CD14-positive monocyte (primary cell): ENCODE data around the gene NACAD. TPM values are rescaled to one million over a fixed set of nuclear protein-coding genes. Genes with fewer than 3 reads are reported as not detected.

Source experiments
- DNase-seq, 3 donors: peaks; one replicate each; pipeline ENCODE4 v3.0.0-alpha.2; 2011 to 2022
- H2AFZ ChIP-seq: 2 replicates; pipeline ENCODE4 v1.6.0; 2012; ENCODE audit warnings: mild to moderate bottlenecking, low read depth, low read length, inconsistent platforms; ENCODE audit not compliant: insufficient read depth, poor library complexity, severe bottlenecking
- H3K27ac ChIP-seq, 2 donors: 1 replicate in 1 of 2; 2 replicates in 1 of 2; pipeline ENCODE4 v1.5.1; 2012 to 2013; ENCODE audit warnings: low read length in 2 of 2, control low read depth in 1 of 2, inconsistent platforms in 1 of 2, low read depth in 1 of 2, mild to moderate bottlenecking in 1 of 2
- H3K27me3 ChIP-seq, 2 donors: one replicate each; pipeline versions ENCODE4 v1.6.0 to v1.6.1; 2011 to 2013; ENCODE audit warnings: low read length in 2 of 2; ENCODE audit not compliant: control insufficient read depth in 2 of 2, insufficient read depth in 2 of 2
- H3K36me3 ChIP-seq, 2 donors: replicated peaks in 1 of 2; 1 replicate in 1 of 2; 2 replicates in 1 of 2; pipeline versions ENCODE4 v1.5.1 to v1.6.1; 2012 to 2013; ENCODE audit warnings: low read length in 2 of 2, control low read depth in 1 of 2, inconsistent platforms in 1 of 2, mild to moderate bottlenecking in 1 of 2; ENCODE audit not compliant: insufficient read depth in 2 of 2, control insufficient read depth in 1 of 2
- H3K4me1 ChIP-seq, 2 donors: 1 replicate in 1 of 2; 2 replicates in 1 of 2; pipeline versions ENCODE4 v1.5.1 to v1.6.1; 2012 to 2013; ENCODE audit warnings: low read length in 2 of 2, control low read depth in 1 of 2, inconsistent platforms in 1 of 2, mild to moderate bottlenecking in 1 of 2, moderate library complexity in 1 of 2; ENCODE audit not compliant: insufficient read depth in 2 of 2, control insufficient read depth in 1 of 2
- H3K4me2 ChIP-seq: replicated peaks from 2 replicates; pipeline ENCODE3; 2012; ENCODE audit warnings: low read length, moderate library complexity, mild to moderate bottlenecking; ENCODE audit not compliant: poor library complexity, severe bottlenecking; ENCODE audit errors: extremely low read depth
- H3K4me3 ChIP-seq, 3 experiments: fragments of 200-600 bp in 1 of 3; sonication (generic) in 1 of 3; replicated peaks in 1 of 3; 1 replicate in 2 of 3; 2 replicates in 1 of 3; pipeline ENCODE4 v1.5.1; 2011 to 2013; ENCODE audit warnings: low read length in 3 of 3, mild to moderate bottlenecking in 3 of 3, control low read depth in 2 of 3, low read depth in 2 of 3, inconsistent platforms in 1 of 3, moderate library complexity in 1 of 3
- H3K79me2 ChIP-seq: 2 replicates; pipeline ENCODE4 v1.6.0; 2012; ENCODE audit warnings: mild to moderate bottlenecking, control low read depth, inconsistent platforms, low read length, moderate library complexity; ENCODE audit not compliant: insufficient read depth
- H3K9ac ChIP-seq: 2 replicates; pipeline ENCODE4 v1.6.0; 2017; ENCODE audit warnings: low read length, mild to moderate bottlenecking; ENCODE audit not compliant: insufficient read depth, poor library complexity, severe bottlenecking
- H3K9me3 ChIP-seq, 2 donors: replicated peaks in 1 of 2; 1 replicate in 1 of 2; 2 replicates in 1 of 2; pipeline versions ENCODE4 v1.5.1 to v1.6.1; 2012 to 2013; ENCODE audit warnings: low read length in 2 of 2, control low read depth in 1 of 2; ENCODE audit not compliant: control insufficient read depth in 1 of 2, insufficient read depth in 1 of 2
- H4K20me1 ChIP-seq: 2 replicates; pipeline ENCODE4 v1.6.0; 2012; ENCODE audit warnings: mild to moderate bottlenecking, low read length, control low read depth, moderate library complexity; ENCODE audit not compliant: insufficient read depth
- H3K27ac Mint-ChIP-seq, 7 donors: one replicate each; pipeline ENCODE4 v1.8.0; 2020; ENCODE audit warnings: mild to moderate bottlenecking in 7 of 7, mixed read lengths in 7 of 7, moderate library complexity in 6 of 7, inconsistent platforms in 2 of 7
- H3K27me3 Mint-ChIP-seq, 3 donors: one replicate each; pipeline ENCODE4 v1.8.0; 2021 to 2022; ENCODE audit warnings: low read depth in 3 of 3, mild to moderate bottlenecking in 3 of 3, mixed read lengths in 3 of 3, moderate library complexity in 3 of 3, inconsistent platforms in 1 of 3
- H3K36me3 Mint-ChIP-seq, 2 donors: one replicate each; pipeline ENCODE4 v1.8.0; 2020; ENCODE audit warnings: mixed read lengths in 2 of 2, inconsistent platforms in 1 of 2, mild to moderate bottlenecking in 1 of 2
- H3K4me1 Mint-ChIP-seq: one replicate; pipeline ENCODE4 v1.8.0; 2020; ENCODE audit warnings: mild to moderate bottlenecking, mixed read lengths
- H3K4me3 Mint-ChIP-seq, 2 donors: one replicate each; pipeline ENCODE4 v1.8.0; 2020; ENCODE audit warnings: mild to moderate bottlenecking in 2 of 2, mixed read lengths in 2 of 2, moderate library complexity in 1 of 2
- H3K9me3 Mint-ChIP-seq, 7 donors: one replicate each; pipeline ENCODE4 v1.8.0; 2020 to 2022; ENCODE audit warnings: mixed read lengths in 7 of 7, mild to moderate bottlenecking in 6 of 7, moderate library complexity in 6 of 7, inconsistent platforms in 2 of 7
- CTCF ChIP-seq: fragments of 200-600 bp; IDR thresholded peaks from one replicate; pipeline ENCODE4 v1.8.0; 2022; ENCODE audit warnings: antibody characterized with exemption, mild to moderate bottlenecking
- WGBS: methylation state at CpG from one replicate; pipeline ENCODE4 v1.1.5; 2013; ENCODE audit warnings: missing lambda C conversion rate; ENCODE audit not compliant: insufficient coverage; 5-methylcytosine and 5-hydroxymethylcytosine counted together
- intact Hi-C, 2 donors: fragments of 100-400 bp; cut with micrococcal nuclease; formaldehyde crosslinking; loops; one replicate each; pipeline versions ENCODE4 v1.15.0 to v1.15.1; 2023
- polyA plus RNA-seq, 3 donors: library from polyadenylated mRNA; depleted of rRNA in 1 of 3; unstranded in 2 of 3; stranded (reverse) in 1 of 3; fragments of 300-500 nt in 2 of 3; fragments of >200 nt in 1 of 3; fragmentation: Illumina TruSeq in 2 of 3; gene quantifications; 1 replicate in 2 of 3; 2 replicates in 1 of 3; pipeline ENCODE4 v1.2.3, GENCODE V29; 2012 to 2021

Gene NACAD
- polyA plus RNA-seq, 3 donors, result 0.04 TPM; not detected in 2

- Mint-ChIP-seq H3K27ac (peak overlapping the region in 4 of 7 donors; percentile 3 to 55 (median 19)), H3K9me3 (no peaks in the 10 kb centered on the region), H3K4me1 (peaks cover 8% of the 10 kb centered on the region), H3K27me3 (no peaks in the 10 kb centered on the region), H3K36me3 (peaks cover 58 to 86% of the 10 kb centered on the region in 2 donors), H3K4me3 (no peak overlapping the region)
- Histone ChIP-seq H3K36me3 (peaks cover 65 to 88% of the 10 kb centered on the region in 2 donors), H3K9ac (no peak overlapping the region), H3K27me3 (no peaks in the 10 kb centered on the region), H3K4me2 (no peak overlapping the region), H3K4me3 (no peak overlapping the region), H2AFZ (no peak overlapping the region), H3K79me2 (peaks cover 65% of the 10 kb centered on the region), H3K9me3 (no peaks in the 10 kb centered on the region), H4K20me1 (peaks cover 98% of the 10 kb centered on the region), H3K27ac (peak overlapping the region in 1 of 2 donors; percentile 46), H3K4me1 (peaks cover 0 to 3% of the 10 kb centered on the region in 2 donors)
- WGBS, result 50% methylated on average over 2 of the region's 2 CpGs
- DNase-seq, result no peak
- no peak for TF ChIP-seq CTCF
- intact Hi-C loops, result no loop called here
Measured at GRCh38 chr7:45050198-45050597, 38.6 kb downstream of the NACAD start.

- no peak overlapping the region for H3K4me3 Mint-ChIP-seq
- H3K27ac ChIP-seq, result no peak overlapping the region
Measured at GRCh38 chr7:45048748-45049147, 40.0 kb downstream of the NACAD start.

More at GRCh38 chr7:45048748-45049147, 40.0 kb downstream of the NACAD start:
- Histone ChIP-seq H2AFZ (no peak overlapping the region), H3K4me2 (no peak overlapping the region), H3K27me3 (no peaks in the 10 kb centered on the region), H3K4me1 (peaks cover 0 to 3% of the 10 kb centered on the region in 2 donors), H3K9ac (no peak overlapping the region), H3K36me3 (peaks cover 70 to 96% of the 10 kb centered on the region in 2 donors), H3K79me2 (peaks cover 55% of the 10 kb centered on the region), H3K9me3 (no peaks in the 10 kb centered on the region), H3K4me3 (no peak overlapping the region), H4K20me1 (peaks cover 98% of the 10 kb centered on the region)
- Mint-ChIP-seq H3K4me1 (peaks cover 10% of the 10 kb centered on the region), H3K9me3 (no peaks in the 10 kb centered on the region), H3K27me3 (no peaks in the 10 kb centered on the region), H3K36me3 (peaks cover 54 to 88% of the 10 kb centered on the region in 2 donors), H3K27ac (peak overlapping the region in 3 of 7 donors; percentile 40 to 59 (median 46))
- DNase-seq, result no peak
- intact Hi-C loops, result no loop called here
- TF ChIP-seq CTCF, result no peak
- WGBS, result no CpG with 5 or more reads among the region's 1 CpG
